Ecto neural progenitor cell (in vitro differentiated cells): ENCODE results near the gene C1QTNF6.
"Not testable (repeated sequence)": the region's sequence is repeated elsewhere in the genome, so short reads cannot be mapped to it uniquely, and the experiment has no call there.

Experiments used
- DNase-seq: peaks from one replicate; pipeline ENCODE4 v3.0.0-alpha.2; 2018; ENCODE audit warnings: low spot score

The C1QTNF6 gene

GRCh38 chr22:37176464-37177061, 11.5 kb downstream of the C1QTNF6 start:
- no peak for DNase-seq

GRCh38 chr22:37175414-37176281, 12.4 kb downstream of the C1QTNF6 start:
- no peak for DNase-seq

GRCh38 chr22:37174964-37175363, 13.1 kb downstream of the C1QTNF6 start:
- DNase-seq, result no peak

- DNase-seq, result no peak
Measured at GRCh38 chr22:37173709-37174108, 14.3 kb downstream of the C1QTNF6 start.

- DNase-seq, result no peak
Measured at GRCh38 chr22:37172266-37173245, 15.5 kb downstream of the C1QTNF6 start.

GRCh38 chr22:37171662-37172061, 16.4 kb downstream of the C1QTNF6 start:
- no peak for DNase-seq

- not testable (repeated sequence) for DNase-seq
Measured at GRCh38 chr22:37170689-37171405, 17.2 kb downstream of the C1QTNF6 start.

GRCh38 chr22:37169947-37170688, 17.9 kb downstream of the C1QTNF6 start:
- no peak for DNase-seq

- DNase-seq, result no peak
Measured at GRCh38 chr22:37169406-37169805, 18.6 kb downstream of the C1QTNF6 start.

- no peak for DNase-seq
Measured at GRCh38 chr22:37167981-37168647, 19.9 kb downstream of the C1QTNF6 start.

- DNase-seq, result no peak
Measured at GRCh38 chr22:37167176-37167980, 20.7 kb downstream of the C1QTNF6 start.

GRCh38 chr22:37166675-37167066, 21.4 kb downstream of the C1QTNF6 start:
- DNase-seq, result peak; percentile 86

- no peak for DNase-seq
Measured at GRCh38 chr22:37165940-37166674, 21.9 kb downstream of the C1QTNF6 start.

GRCh38 chr22:37165066-37165465, 23.0 kb downstream of the C1QTNF6 start:
- DNase-seq, result no peak

- DNase-seq, result no peak
Measured at GRCh38 chr22:37164505-37164887, 23.6 kb downstream of the C1QTNF6 start.

- DNase-seq, result no peak
Measured at GRCh38 chr22:37163575-37164504, 24.2 kb downstream of the C1QTNF6 start.

- no peak for DNase-seq
Measured at GRCh38 chr22:37163096-37163489, 25.0 kb downstream of the C1QTNF6 start.
